ENCODE measurements around the gene ZBTB46. TPM values are rescaled to one million over a fixed set of nuclear protein-coding genes. Genes with fewer than 3 reads are reported as not detected.
"Not testable (repeated sequence)": the region's sequence is repeated elsewhere in the genome, so short reads cannot be mapped to it uniquely, and the experiment has no call there.

The ZBTB46 gene
- total RNA-seq, 2 donors from 2014 or later, result 6.8 to 11.9 TPM

- intact Hi-C loops (cut with DNase I); DNase-seq (ENCODE audit: low spot score): not testable (repeated sequence)
Observed at GRCh38 chr20:63800411-63800810, 30.7 kb downstream of the ZBTB46 start.

DNA sequence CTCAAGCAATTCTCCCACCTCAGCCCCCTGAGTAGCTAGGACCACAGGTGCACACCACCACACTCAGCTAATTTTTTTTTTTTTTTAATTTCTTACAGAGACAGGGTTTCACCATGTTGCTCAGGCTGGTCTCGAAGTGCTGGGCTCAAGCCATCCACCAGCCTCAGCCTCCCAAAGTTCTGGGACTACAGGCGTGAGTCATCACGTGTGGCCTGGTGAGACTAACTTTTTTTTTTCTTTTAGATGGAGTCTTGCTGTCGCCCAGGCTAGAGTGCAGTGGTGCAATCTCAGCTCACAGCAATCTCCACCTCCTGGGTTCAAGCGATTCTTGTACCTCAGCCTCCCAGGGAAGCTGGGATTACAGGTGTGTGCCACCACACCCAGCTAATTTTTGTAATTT lies 31.9 kb downstream of the ZBTB46 start:
- intact Hi-C loops (cut with DNase I), result loop anchor here in 1 of 2 donors (10.0 kb wide), 1 partner anchor 176 kb away; the partner anchor contains the start of gene SAMD10
- DNase-seq (ENCODE audit: low spot score), result not testable (repeated sequence)

DNA sequence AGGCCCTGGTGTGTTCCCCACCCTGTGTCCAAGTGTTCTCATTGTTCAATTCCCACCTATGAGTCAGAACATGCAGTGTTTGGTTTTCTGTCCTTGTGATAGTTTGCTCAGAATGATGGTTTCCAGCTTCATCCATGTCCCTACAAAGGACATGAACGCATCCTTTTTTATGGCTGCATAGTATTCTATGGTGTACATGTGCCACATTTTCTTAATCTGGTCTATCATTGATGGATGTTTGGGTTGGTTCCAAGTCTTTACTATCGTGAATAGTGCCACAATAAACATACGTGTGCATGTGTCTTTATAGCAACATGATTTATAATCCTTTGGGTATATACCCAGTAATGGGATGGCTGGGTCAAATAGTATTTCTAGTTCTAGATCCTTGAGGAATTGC lies 33.9 kb downstream of the ZBTB46 start:
- intact Hi-C loops (cut with DNase I), result loop anchor here in 1 of 2 donors (10.0 kb wide), 1 partner anchor 178 kb away; the partner anchor contains the start of gene SAMD10
- not testable (repeated sequence) for DNase-seq (ENCODE audit: low spot score)

DNA sequence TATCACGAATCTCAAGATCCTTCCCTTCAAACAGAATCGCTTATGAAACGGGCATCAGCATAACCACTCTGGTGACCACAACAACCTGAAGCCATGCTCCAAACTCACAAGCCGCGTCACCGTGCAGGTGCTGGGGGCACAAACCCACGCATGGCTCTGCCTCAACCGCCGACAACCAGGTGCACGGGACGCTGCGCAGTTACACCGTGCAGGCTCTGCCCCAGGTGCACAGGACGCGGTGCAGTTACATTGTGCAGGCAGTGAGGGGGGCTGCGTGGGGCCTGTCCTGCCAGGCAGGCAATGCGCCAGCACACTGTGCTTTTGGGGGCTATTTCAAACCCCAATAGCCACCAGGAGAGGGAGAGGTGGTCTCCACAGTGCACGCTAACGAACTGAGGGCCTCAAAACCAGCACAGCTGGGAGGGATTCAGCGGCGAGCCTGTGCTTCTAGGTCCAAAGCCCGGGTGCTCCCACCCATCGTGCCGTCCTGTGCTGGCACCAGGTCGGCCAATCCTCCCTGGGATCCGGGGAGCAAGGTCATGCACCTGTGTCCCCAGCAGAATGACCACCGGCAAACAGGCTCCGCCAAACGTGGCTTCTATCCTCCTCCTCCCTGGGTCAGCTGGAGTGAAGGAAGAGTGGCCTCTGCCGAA lies 35.8 kb downstream of the ZBTB46 start:
- intact Hi-C loops (cut with DNase I), result loop anchor here in 1 of 2 donors (10.0 kb wide), 1 partner anchor 179 kb away; the partner anchor contains the start of gene SAMD10
- DNase-seq (ENCODE audit: low spot score), result no peak

DNA sequence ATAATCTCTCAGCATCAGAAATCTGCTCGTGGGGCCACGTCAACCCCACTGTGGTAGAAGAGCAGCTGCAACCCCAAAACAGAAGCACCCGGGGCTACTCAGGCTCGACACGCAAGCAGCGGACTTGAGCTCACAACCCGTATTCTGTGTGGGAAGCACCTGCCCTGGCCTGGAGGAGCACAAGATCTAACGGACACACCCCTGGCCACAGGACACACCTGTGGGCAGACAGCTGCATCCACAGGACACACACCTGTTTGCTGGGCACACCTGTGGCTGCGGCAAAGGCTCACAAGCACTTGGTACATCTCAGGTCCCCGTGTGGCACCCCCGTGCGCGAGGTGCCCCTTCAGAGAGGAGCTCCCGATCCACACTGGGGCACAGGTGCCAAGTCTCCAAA lies 36.5 kb downstream of the ZBTB46 start:
- no peak for DNase-seq (ENCODE audit: low spot score)
- intact Hi-C loops (cut with DNase I), result loop anchor here in 1 of 2 donors (10.0 kb wide), 1 partner anchor 180 kb away; the partner anchor contains the start of gene SAMD10

GRCh38 chr20:63792866-63793265 lies 38.2 kb downstream of the ZBTB46 start:
- DNase-seq (ENCODE audit: low spot score), result no peak
- intact Hi-C loops (cut with DNase I), result loop anchor here in 1 of 2 donors (10.0 kb wide), 1 partner anchor 182 kb away; the partner anchor contains the start of gene SAMD10

DNA sequence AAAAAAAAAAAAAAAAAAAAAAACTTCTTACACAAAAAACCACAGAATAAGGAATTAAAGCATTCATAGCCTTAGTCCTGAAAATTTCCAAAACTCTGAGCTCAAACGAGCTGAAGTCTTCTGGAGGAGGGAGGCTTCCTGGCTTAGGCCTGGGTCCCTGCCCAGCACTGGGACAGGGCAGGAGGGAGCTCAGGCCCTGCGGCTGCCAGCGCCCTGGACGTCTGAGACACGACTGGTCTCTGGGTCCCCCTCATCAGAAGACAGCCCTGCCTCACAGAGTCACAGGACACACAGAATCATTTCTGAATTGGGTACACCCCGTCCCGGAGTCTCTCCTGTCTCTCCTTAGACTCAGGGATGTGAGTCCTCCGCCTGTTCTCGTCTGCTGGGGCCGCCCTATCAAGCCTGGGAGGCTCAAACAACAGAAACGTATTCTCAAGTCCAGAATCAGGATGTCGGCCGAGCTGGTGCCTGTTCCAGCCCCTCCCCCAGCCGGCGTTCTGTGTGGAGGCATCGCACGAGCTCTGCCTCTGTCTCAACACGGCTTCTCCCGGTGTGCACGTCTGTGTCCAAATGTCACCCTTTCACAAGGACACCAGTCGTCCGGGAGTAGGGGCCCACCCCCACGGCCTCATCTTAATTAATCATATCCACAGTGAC lies 39.4 kb downstream of the ZBTB46 start:
- intact Hi-C loops (cut with DNase I), result loop anchor here in 1 of 2 donors (10.0 kb wide), 1 partner anchor 183 kb away; the partner anchor contains the start of gene SAMD10
- no peak for DNase-seq (ENCODE audit: low spot score)

DNA sequence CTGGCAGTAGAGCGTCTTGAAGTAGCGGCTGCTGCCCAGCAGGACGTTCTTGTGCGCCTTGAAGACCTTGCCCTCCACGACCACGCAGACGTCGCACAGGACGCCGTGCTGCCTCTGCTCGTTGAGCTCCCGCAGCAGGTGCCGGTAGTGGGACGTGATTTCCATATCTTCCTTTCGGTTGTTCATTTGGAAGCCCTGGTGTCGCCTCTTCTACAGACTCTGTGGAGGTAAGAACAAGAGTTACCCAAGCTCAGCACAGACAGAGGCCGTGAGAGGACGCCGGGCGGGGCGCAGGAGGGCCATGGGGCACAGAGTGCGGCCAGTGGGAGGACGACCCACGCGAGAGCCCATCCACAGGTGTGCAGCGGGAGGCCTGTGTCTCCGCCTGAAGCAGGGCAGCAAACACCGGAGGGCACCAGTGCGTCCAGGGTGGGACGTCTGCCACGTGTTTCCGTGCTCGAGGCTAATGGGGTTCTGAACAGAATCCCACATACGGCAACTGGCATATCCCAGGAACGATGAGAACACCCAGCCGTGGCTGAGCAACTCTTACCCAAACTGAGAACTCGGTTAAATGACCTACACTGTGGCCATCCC lies 40.4 kb downstream of the ZBTB46 start:
- DNase-seq (ENCODE audit: low spot score), result no peak
- intact Hi-C loops (cut with DNase I), result loop anchor here in 1 of 2 donors (10.0 kb wide), 1 partner anchor 184 kb away; the partner anchor contains the start of gene SAMD10

- intact Hi-C loops (cut with DNase I), result loop anchor here in 1 of 2 donors (5.0 to 10.0 kb wide), 2 partner anchors 72 to 185 kb away; partner anchors contain the start of genes ABHD16B and SAMD10
- no peak for DNase-seq (ENCODE audit: low spot score)
Observed at GRCh38 chr20:63789836-63790571, 41.1 kb downstream of the ZBTB46 start.

- intact Hi-C loops (cut with DNase I), result loop anchor here in 1 of 2 donors (5.0 kb wide), 1 partner anchor 75 kb away; the partner anchor contains the start of gene ABHD16B
- no peak for DNase-seq (ENCODE audit: low spot score)
Observed at GRCh38 chr20:63787749-63788148, 43.3 kb downstream of the ZBTB46 start.

DNA sequence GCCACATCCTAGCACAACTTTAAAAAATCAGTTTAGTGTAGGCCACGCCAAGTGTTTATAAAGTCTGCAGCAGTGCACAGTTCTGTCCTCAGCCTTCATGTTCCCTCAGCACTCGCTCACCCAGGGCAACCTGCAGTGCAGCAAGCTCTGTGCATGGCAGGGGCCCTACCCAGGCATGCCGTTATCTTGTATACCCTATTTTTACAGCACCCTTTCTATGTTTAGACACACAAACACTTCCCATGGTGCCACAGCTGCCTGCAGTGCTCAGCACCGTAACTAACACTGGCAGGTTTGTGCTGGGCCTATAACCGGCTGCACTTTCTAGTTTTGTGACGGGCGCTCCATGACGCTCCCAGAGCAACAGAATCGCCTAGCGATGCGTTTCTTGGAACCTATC lies 43.8 kb downstream of the ZBTB46 start:
- intact Hi-C loops (cut with DNase I), result loop anchor here in 1 of 2 donors (5.0 kb wide), 1 partner anchor 75 kb away; the partner anchor contains the start of gene ABHD16B
- no peak for DNase-seq (ENCODE audit: low spot score)

DNA sequence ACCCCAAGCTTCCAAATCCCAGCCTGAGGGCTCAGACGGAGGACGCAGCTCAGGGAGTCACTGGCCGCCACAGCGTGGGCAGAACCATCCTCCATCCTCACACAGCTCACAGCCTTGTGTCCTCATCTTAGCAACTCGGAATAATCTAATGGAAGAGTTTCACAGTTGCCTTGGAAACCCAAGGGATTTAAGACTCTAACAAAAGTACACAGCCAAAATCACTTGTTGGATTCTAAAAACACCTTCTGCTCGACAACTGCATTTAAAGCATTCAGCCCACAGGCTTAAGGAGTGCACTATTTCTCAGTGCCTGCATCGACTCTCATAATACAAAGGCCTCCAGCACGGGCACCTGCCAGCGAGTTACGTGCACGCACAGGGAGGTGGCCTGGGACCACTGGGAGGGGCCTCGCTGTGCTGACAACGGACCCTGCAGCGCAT lies 45.4 kb downstream of the ZBTB46 start:
- DNase-seq (ENCODE audit: low spot score), result no peak
- intact Hi-C loops (cut with DNase I), result loop anchor here in 1 of 2 donors (5.0 kb wide), 1 partner anchor 77 kb away; the partner anchor contains the start of gene ABHD16B

DNA sequence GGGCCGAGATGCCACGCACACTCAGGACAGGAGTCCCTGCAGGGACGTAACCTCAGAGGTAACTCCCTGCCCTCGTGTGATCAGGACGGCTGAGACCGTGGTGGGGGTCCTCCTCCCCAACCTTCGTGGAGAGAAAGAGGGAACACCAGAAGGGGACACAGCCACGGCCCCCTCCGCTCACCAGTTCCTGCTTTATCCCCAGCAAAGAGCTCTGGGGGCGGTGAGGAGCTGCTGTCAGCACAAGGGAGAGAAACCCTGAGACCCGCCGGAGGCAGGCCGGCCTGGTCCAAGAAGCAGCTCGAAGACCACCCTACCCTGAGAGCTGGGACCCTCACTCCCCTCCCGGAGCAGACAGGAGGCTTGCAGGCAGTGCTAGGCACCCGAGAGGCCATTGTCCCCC lies 47.1 kb downstream of the ZBTB46 start:
- DNase-seq (ENCODE audit: low spot score), result no peak
- intact Hi-C loops (cut with DNase I), result no loop called here

DNA sequence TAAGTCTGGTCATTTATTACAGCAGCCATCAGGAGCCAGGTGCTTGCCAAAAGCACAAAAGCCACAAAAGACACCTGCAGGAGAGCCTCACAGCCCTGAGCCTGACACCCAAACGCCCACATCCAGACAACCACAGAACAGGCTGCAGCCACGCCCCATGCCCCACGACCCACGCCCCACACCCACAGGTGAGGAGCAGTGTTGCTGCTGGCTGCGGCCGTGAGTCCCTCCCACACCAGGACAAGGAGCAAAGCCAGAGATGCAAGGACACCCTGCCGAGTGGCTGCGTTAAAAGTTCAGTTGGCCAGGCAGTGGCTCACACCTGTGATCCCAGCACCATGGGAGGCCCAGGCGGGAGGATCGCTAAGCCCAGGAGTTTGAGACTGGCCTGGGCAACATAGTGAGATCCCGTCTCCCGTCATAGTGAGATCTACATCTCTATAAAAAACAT lies 48.5 kb downstream of the ZBTB46 start:
- DNase-seq (ENCODE audit: low spot score), result no peak
- intact Hi-C loops (cut with DNase I), result no loop called here

DNA sequence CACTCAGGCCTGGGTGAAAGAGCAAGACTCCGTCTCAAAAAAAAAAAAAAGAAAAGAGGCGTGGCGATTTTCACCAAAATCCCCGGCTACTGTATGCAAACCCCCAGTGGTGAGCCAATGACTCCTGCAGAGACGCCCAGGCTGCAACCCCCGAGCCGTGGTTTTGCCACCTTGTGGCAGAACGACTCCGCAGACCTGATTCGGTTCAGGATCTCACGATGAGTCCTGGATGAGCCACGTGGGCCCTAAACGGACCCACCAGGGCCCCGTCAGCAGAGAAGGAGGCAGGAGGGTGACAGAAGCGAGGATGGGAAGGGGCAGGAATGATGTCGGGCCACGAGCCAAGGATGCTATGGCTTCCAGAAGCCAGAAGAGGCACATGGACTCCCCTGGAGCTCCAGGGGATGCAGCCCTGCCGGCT lies 49.0 kb downstream of the ZBTB46 start:
- intact Hi-C loops (cut with DNase I), result no loop called here

DNA sequence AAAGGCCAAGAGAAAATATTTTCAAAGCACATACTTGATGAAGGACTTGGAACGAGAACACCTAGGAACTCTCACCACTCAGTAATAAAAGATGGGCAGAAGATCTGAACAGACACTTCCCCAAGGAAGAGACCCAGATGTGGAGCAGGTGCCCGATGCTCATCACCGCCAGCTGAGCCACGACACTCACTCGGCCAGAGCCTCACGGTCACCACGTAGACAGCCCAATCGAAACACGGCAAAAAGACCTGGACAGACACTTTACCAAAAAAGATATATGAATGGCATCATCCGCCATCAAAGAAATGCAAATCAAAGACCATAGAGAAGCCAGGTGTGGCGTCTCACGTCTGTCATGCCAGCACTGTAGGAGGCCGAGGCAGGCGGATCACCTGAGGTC lies 49.9 kb downstream of the ZBTB46 start:
- intact Hi-C loops (cut with DNase I), result no loop called here
- DNase-seq (ENCODE audit: low spot score), result no peak

More for the DNA sequence above, 49.0 kb downstream of the ZBTB46 start:
- no peak for DNase-seq (ENCODE audit: low spot score)

DNA sequence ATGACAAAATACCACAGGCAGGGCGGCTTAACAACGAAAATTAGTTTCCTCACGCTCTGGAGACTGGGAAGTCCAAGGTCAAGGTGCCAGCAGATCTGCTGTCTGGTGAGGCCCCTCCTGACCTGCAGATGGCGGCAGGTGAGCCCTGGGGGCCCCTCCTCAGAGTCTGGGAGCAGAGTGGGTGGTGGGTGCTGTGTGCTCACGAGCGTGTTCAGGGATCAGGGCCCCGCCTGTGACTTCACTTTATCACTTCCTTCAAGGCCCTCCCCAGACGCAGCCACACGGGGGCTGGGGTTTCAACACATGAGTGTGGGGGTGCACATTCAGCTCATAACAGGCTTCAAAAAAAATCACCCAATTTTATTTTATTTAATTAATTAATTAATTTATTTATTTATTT lies 52.2 kb downstream of the ZBTB46 start:
- intact Hi-C loops (cut with DNase I), result no loop called here
- no peak for DNase-seq (ENCODE audit: low spot score)

- intact Hi-C loops (cut with DNase I), result no loop called here
- DNase-seq (ENCODE audit: low spot score), result no peak
Observed at GRCh38 chr20:63778034-63778752, 52.9 kb downstream of the ZBTB46 start.

All from posterior vena cava (tissue), 2 donors.